ENCODE results near the gene DAB2IP.

DAB2IP gene

GRCh38 chr9:121666294-121666693 lies 14.9 kb downstream of the DAB2IP start:
- ATAC-seq (no peak), DNase-seq (no peak)

GRCh38 chr9:121667214-121667613 lies 15.8 kb downstream of the DAB2IP start:
- ATAC-seq (no peak), DNase-seq (no peak)

GRCh38 chr9:121667890-121668289 lies 16.5 kb downstream of the DAB2IP start:
- DNase-seq (no peak), ATAC-seq (no peak)

GRCh38 chr9:121670431-121670830 lies 19.0 kb downstream of the DAB2IP start:
- DNase-seq (no peak), ATAC-seq (no peak)

- ATAC-seq (no peak), DNase-seq (no peak)
Observed at GRCh38 chr9:121671612-121672155, 20.2 kb downstream of the DAB2IP start.

GRCh38 chr9:121672213-121672612 lies 20.8 kb downstream of the DAB2IP start:
- DNase-seq (no peak), ATAC-seq (no peak)

- ATAC-seq (no peak), DNase-seq (no peak)
Observed at GRCh38 chr9:121672986-121673385, 21.6 kb downstream of the DAB2IP start.

GRCh38 chr9:121673576-121673975 lies 22.1 kb downstream of the DAB2IP start:
- ATAC-seq: no peak
- DNase-seq: no peak

GRCh38 chr9:121674017-121674416 lies 22.6 kb downstream of the DAB2IP start:
- ATAC-seq: no peak
- DNase-seq: no peak

- no peak for DNase-seq
- ATAC-seq: no peak
Observed at GRCh38 chr9:121674952-121675351, 23.5 kb downstream of the DAB2IP start.

GRCh38 chr9:121675381-121675780 lies 23.9 kb downstream of the DAB2IP start:
- no peak for ATAC-seq

GRCh38 chr9:121675969-121676822 lies 24.8 kb downstream of the DAB2IP start:
- DNase-seq: no peak
- ATAC-seq: no peak

More at GRCh38 chr9:121675381-121675780, 23.9 kb downstream of the DAB2IP start:
- DNase-seq: no peak

GRCh38 chr9:121676926-121677325 lies 25.5 kb downstream of the DAB2IP start:
- ATAC-seq: no peak
- DNase-seq: no peak

GRCh38 chr9:121678501-121679022 lies 27.1 kb downstream of the DAB2IP start:
- ATAC-seq (no peak), DNase-seq (no peak)

GRCh38 chr9:121679901-121680635 lies 28.6 kb downstream of the DAB2IP start:
- ATAC-seq (no peak), DNase-seq (no peak)

- ATAC-seq (no peak), DNase-seq (no peak)
Observed at GRCh38 chr9:121681404-121681803, 30.0 kb downstream of the DAB2IP start.

- no peak for ATAC-seq
Observed at GRCh38 chr9:121682201-121682600, 30.8 kb downstream of the DAB2IP start.

GRCh38 chr9:121682926-121683515 lies 31.6 kb downstream of the DAB2IP start:
- DNase-seq (no peak), ATAC-seq (no peak)

More at GRCh38 chr9:121682201-121682600, 30.8 kb downstream of the DAB2IP start:
- DNase-seq: no peak

- ATAC-seq (no peak), DNase-seq (no peak)
Observed at GRCh38 chr9:121683652-121684051, 32.2 kb downstream of the DAB2IP start.

GRCh38 chr9:121684381-121685145 lies 33.1 kb downstream of the DAB2IP start:
- ATAC-seq (no peak), DNase-seq (peak; percentile 61)

- DNase-seq (no peak), ATAC-seq (no peak)
Observed at GRCh38 chr9:121685146-121685794, 33.8 kb downstream of the DAB2IP start.

Data from stimulated activated naive CD8-positive, alpha-beta T cell treated with anti-CD3 and anti-CD28 coated beads, Interleukin-15, Interleukin-2, amounts not matched to agents 100 U/mL and 50 U/mL, for 24 hours (primary cell).